ENCODE results near the gene DOK5. TPM values are rescaled to one million over a fixed set of nuclear protein-coding genes. Genes with fewer than 3 reads are reported as not detected.

The DOK5 gene
- total RNA-seq, 2 donors from 2014 or later: 4.6 to 6.7 TPM

- no peaks in the 10 kb centered on the region for H3K9me3 Mint-ChIP-seq
- no peaks in the 10 kb centered on the region for H3K4me1 Mint-ChIP-seq
- 85 to 90% methylated on average over 2 of the region's 3 CpGs for WGBS, 2 experiments (ENCODE audit: insufficient coverage in 1 of 2, insufficient read length in 1 of 2)
- H3K9me3 ChIP-seq (ENCODE audit: control insufficient read depth, low read length): no peaks in the 10 kb centered on the region
- no peak overlapping the region for H3K4me3 Mint-ChIP-seq
- no peak for TF ChIP-seq CTCF (conservative IDR thresholded peaks at IDR 0.05)
- H3K4me1 ChIP-seq (ENCODE audit: control insufficient read depth, insufficient read depth, low read length): no peaks in the 10 kb centered on the region
- no peak overlapping the region for H3K27ac Mint-ChIP-seq
- no peak overlapping the region for H3K4me3 ChIP-seq (ENCODE audit: low read length)
- no peak overlapping the region for H3K27ac ChIP-seq (ENCODE audit: low read depth, low read length)
- H3K27me3 ChIP-seq (ENCODE audit: control insufficient read depth, insufficient read depth, low read length, poor library complexity, severe bottlenecking): no peaks in the 10 kb centered on the region
- no peak overlapping the region for H3K9ac ChIP-seq (ENCODE audit: extremely low read depth, low read length, poor library complexity, severe bottlenecking)
- no peaks in the 10 kb centered on the region for H3K36me3 ChIP-seq (ENCODE audit: control insufficient read depth, insufficient read depth, low read length)
- peaks cover 1% of the 10 kb centered on the region for H3K27me3 Mint-ChIP-seq (ENCODE audit: insufficient read depth)
- no peaks in the 10 kb centered on the region for H3K36me3 Mint-ChIP-seq (ENCODE audit: low read depth)
- no peak for DNase-seq
Observed at GRCh38 chr20:54494303-54495006, 19.1 kb downstream of the DOK5 start.

- H3K36me3 Mint-ChIP-seq (ENCODE audit: low read depth): no peaks in the 10 kb centered on the region
- H3K27ac Mint-ChIP-seq: no peak overlapping the region
- H3K4me3 Mint-ChIP-seq: no peak overlapping the region
- Histone ChIP-seq H3K4me3 (ENCODE audit: low read length) (no peak overlapping the region), H3K36me3 (ENCODE audit: control insufficient read depth, insufficient read depth, low read length) (no peaks in the 10 kb centered on the region), H3K27ac (ENCODE audit: low read depth, low read length) (no peak overlapping the region), H3K4me1 (ENCODE audit: control insufficient read depth, insufficient read depth, low read length) (no peaks in the 10 kb centered on the region), H3K27me3 (ENCODE audit: control insufficient read depth, insufficient read depth, low read length, poor library complexity, severe bottlenecking) (no peaks in the 10 kb centered on the region), H3K9me3 (ENCODE audit: control insufficient read depth, low read length) (no peaks in the 10 kb centered on the region), H3K9ac (ENCODE audit: extremely low read depth, low read length, poor library complexity, severe bottlenecking) (no peak overlapping the region)
- H3K9me3 Mint-ChIP-seq: no peaks in the 10 kb centered on the region
- H3K27me3 Mint-ChIP-seq (ENCODE audit: insufficient read depth): peaks cover under 1% of the 10 kb centered on the region
- no peak for DNase-seq
- H3K4me1 Mint-ChIP-seq: no peaks in the 10 kb centered on the region
- 86 to 100% methylated on average over 2 to 3 of the region's 4 CpGs for WGBS, 2 experiments (ENCODE audit: insufficient coverage in 1 of 2, insufficient read length in 1 of 2)
- no peak for TF ChIP-seq CTCF (conservative IDR thresholded peaks at IDR 0.05)
Observed at GRCh38 chr20:54497931-54498718, 22.7 kb downstream of the DOK5 start.

- no peaks in the 10 kb centered on the region for H3K27me3 Mint-ChIP-seq (ENCODE audit: insufficient read depth)
- no peaks in the 10 kb centered on the region for H3K9me3 Mint-ChIP-seq
- Histone ChIP-seq H3K4me3 (ENCODE audit: low read length) (no peak overlapping the region), H3K36me3 (ENCODE audit: control insufficient read depth, insufficient read depth, low read length) (no peaks in the 10 kb centered on the region), H3K27ac (ENCODE audit: low read depth, low read length) (no peak overlapping the region), H3K9ac (ENCODE audit: extremely low read depth, low read length, poor library complexity, severe bottlenecking) (no peak overlapping the region), H3K9me3 (ENCODE audit: control insufficient read depth, low read length) (no peaks in the 10 kb centered on the region), H3K27me3 (ENCODE audit: control insufficient read depth, insufficient read depth, low read length, poor library complexity, severe bottlenecking) (no peaks in the 10 kb centered on the region), H3K4me1 (ENCODE audit: control insufficient read depth, insufficient read depth, low read length) (no peaks in the 10 kb centered on the region)
- H3K4me1 Mint-ChIP-seq: no peaks in the 10 kb centered on the region
- TF ChIP-seq CTCF (conservative IDR thresholded peaks at IDR 0.05): no peak
- no peak for DNase-seq
- no peaks in the 10 kb centered on the region for H3K36me3 Mint-ChIP-seq (ENCODE audit: low read depth)
- H3K27ac Mint-ChIP-seq: no peak overlapping the region
- WGBS, 2 experiments (ENCODE audit: insufficient coverage in 1 of 2, insufficient read length in 1 of 2): 90% methylated on average over 1 of the region's 1 CpG; no CpG with 5 or more reads in 1 of the 2 experiments
- H3K4me3 Mint-ChIP-seq: no peak overlapping the region
Observed at GRCh38 chr20:54499111-54499510, 23.7 kb downstream of the DOK5 start.

All from endodermal cell (in vitro differentiated cells).